ENCODE measurements around the gene MGAT1. TPM values are rescaled to one million over a fixed set of nuclear protein-coding genes. Genes with fewer than 3 reads are reported as not detected.
"Not testable (repeated sequence)": the region's sequence is repeated elsewhere in the genome, so short reads cannot be mapped to it uniquely, and the experiment has no call there.

The MGAT1 gene
- 39.6 and 42.3 TPM in 2 replicates for total RNA-seq (2014; rRNA removed; shearing (Covaris generic))
- 93.8 and 98.2 TPM in 2 replicates for polyA plus RNA-seq (2015; cell fraction: cytosol; rRNA removed)
- polyA plus RNA-seq (2015; cell fraction: nucleus; rRNA removed) = 103 and 133 TPM in 2 replicates

DNA sequence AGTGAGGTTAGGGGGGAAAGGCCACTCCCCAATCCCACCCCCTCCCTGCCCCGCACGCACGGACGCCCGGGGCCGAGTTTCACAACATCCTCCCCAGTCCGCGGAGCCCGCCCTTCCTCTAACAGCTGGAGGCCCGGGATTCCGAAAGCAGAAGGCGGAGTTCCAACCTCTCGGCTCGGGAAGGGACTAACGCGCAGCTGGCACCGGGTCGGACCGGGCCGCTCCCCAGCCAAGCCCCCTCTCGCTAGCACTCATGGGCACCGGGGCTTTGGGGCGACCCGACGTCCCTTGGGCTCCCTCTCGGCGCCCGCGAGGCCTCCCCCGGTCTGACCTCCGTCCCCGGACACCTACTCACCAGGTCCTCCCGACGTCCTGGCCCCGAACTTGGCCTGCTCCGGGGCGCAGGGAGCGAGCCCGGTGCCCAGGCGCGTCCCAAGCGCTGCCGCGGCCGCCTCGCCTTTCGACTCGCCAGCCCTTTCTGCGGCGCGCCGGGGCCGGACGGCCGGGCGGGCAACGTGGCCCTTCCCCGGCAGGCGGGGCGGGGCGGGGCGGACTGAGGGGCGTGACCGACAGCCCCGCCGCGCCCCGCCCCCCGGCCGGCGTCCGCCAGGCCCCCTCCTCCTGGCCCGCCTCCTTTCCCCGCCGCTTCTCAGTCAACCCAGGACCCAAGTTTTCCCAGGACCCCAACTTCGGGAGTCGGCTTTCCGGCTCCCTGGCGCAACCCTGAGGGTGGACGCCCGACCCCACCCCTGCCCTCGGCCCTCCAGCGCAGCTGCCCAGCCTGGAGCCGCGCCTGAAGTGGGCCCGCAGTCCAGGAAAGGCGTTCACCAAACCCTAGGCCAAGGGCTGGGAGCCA is at the start of gene MGAT1:
Gene MGAT1, minus strand, starts transcription at position 482 of the 856 bp plus-strand sequence. CDS start 9,835 bp downstream, outside the sequence.
- in situ Hi-C loops (cut with HindIII; ENCODE audit: low pct_unique_long_range_greater_than_20kb, low sequenced_read_pairs) = no loop called here
- DNase-seq (ENCODE audit: low read depth, low spot score) = peak; percentile 65

DNA sequence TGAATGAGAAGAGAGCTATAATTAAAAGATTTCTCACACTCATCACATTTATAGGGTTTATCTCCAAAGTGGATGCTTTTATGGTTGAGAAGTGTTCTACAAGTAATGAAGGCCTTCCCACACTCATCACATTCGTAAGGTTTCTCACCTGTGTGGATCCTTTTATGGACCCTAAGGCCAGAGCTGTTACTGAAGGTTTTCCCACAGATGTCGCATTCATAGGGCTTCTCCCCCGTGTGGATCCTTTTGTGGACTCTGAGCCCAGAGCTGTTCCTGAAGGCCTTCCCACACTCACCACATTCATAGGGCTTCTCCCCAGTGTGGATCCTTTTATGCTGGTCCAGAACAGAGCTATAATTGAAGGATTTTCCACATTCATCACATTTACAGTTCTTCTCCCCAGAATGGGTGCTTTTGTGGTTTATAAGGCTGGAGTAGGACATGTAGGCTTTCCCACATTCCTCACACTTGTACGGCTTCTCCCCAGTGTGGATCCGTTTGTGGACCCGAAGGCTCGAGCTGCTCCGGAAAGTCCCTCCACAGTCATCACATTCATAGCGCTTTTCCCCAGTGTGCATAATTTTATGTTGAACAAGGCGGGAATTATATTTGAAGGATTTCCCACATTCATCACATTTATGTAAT is 48.0 kb upstream of the MGAT1 start:
- DNase-seq (ENCODE audit: low read depth, low spot score) = no peak
- in situ Hi-C loops (cut with HindIII; ENCODE audit: low pct_unique_long_range_greater_than_20kb, low sequenced_read_pairs) = no loop called here

DNA sequence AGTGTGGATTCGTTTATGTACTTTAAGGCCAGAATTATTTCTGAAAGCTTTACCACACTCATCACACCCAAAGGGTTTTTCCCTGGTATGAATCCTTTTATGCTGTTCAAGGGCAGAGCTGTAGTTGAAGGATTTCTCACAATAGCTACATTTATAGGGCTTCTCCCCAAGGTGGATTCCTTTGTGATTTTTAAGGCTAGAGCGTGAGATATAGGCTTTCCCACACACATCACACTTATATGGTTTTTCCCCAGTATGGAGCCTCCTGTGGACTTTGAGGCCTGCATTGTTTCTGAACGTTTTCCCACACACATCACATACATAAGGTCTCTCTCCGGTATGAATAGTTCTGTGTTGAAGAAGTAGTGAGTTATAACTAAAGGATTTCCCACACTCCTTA is 47.2 kb upstream of the MGAT1 start:
- DNase-seq (ENCODE audit: low read depth, low spot score) = no peak
- in situ Hi-C loops (cut with HindIII; ENCODE audit: low pct_unique_long_range_greater_than_20kb, low sequenced_read_pairs) = no loop called here

DNA sequence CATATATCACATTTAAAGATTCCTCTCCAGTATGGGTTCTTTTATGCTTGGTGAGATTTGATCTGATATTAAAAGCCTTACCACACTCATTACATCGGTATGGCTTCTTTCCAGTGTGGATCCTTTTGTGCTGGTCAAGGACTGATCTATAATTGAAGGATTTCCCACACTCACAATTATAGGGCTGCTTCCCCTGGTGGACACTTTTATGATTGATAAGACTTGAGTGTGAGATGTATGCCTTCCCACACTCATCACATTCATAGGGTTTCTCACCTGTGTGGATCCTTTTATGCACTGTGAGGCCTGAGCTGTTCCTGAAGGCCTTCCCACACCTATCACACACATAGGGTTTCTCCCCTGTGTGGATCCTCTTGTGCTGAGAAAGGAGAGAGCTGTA is 46.3 kb upstream of the MGAT1 start:
- DNase-seq (ENCODE audit: low read depth, low spot score) = no peak
- in situ Hi-C loops (cut with HindIII; ENCODE audit: low pct_unique_long_range_greater_than_20kb, low sequenced_read_pairs) = no loop called here

DNA sequence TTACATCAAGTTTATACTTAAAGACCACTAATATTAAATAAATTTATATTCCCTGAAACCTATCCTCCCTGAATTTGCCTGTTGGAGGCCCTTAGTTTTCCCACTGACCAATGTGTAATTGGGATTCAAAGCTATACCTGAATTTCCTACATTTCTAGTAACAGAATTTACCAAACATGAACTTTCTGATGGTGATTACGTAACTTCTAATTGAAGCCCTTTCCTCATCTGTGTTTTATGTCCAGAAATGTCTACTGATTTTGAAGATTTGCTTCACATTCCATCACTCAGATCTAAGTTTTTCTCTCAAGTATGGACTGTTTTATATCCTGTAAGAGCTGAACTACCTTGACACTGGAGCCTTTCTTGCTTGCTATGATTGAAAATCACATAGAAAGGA is 45.7 kb upstream of the MGAT1 start:
- in situ Hi-C loops (cut with HindIII; ENCODE audit: low pct_unique_long_range_greater_than_20kb, low sequenced_read_pairs) = no loop called here
- DNase-seq (ENCODE audit: low read depth, low spot score) = no peak

DNA sequence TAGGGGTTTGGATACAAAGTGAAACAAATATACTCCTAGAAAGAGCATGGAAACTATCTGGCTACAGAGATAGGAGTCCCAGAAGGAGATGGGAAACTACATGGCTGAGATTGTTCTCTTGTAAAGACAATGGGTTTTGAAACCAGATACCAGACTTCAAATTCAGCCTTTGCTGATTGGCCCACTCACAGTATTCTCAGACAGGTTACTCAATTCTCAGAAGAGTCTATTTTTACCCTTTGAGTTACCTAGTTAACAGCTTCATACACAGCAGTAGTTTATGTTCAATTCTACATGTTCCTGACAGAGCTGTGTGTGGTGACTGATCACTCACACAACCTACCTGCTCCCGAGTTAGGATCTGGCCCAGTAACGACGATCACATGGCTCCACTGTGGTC is 44.4 kb upstream of the MGAT1 start:
- in situ Hi-C loops (cut with HindIII; ENCODE audit: low pct_unique_long_range_greater_than_20kb, low sequenced_read_pairs) = no loop called here
- no peak for DNase-seq (ENCODE audit: low read depth, low spot score)

DNA sequence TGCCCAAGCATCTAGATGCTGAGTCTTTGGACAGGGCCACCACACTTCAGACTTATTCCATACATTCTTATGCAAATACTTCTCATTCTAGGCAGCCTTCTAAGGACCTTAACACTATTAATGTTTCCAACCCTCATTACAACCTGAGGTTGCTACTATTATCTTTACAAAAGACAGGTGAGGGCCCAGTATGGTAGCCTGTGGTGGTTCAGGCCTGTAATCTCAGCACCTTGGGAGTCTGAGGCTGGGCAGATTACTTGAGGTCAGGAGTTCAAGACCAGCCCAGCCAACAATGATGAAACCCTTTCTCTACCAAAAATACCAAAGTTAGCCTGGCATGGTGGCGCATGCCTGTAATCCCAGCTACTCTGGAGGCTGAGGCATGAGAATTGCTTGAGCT is 42.3 kb upstream of the MGAT1 start:
- in situ Hi-C loops (cut with HindIII; ENCODE audit: low pct_unique_long_range_greater_than_20kb, low sequenced_read_pairs) = no loop called here
- DNase-seq (ENCODE audit: low read depth, low spot score) = no peak

DNA sequence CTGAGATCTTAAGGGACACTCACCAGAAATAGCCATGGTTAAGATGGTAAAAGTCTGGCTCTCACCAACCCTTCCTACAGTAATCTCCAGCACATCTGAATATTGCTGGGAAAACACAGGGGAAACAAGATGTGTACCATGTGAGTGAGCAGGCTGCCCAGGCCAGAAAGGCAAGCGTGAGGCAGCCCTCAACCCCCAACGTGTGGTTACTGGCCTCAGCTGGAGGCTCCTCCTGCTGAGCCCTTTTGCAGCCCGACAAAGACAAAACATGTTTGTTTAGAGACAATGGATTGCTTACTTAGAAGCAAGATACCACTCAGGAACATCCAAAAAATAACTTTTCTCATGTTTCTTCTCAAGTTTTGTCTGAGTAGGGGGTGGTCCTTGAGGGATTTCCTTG is 41.8 kb upstream of the MGAT1 start:
- no peak for DNase-seq (ENCODE audit: low read depth, low spot score)
- in situ Hi-C loops (cut with HindIII; ENCODE audit: low pct_unique_long_range_greater_than_20kb, low sequenced_read_pairs) = no loop called here

DNA sequence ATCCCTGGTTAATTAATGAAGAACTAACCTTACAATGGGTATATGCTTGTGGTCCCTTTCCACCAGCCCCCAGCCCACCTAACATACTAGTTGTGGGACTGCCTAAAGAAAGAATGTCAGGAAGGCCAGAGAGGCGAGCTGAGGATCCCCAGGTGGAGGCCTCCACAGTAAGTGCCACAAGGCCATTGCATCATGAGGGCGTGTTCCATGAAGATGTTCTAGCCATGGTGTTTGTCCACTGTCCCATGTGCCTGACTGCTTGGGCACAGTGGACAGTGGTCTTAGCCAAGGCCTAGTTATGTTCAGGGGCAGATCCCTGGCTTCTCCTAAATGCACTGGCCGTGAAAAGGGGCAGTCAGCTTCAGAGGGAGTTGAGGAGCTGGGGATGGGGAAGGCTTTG is 37.3 kb upstream of the MGAT1 start:
- in situ Hi-C loops (cut with HindIII; ENCODE audit: low pct_unique_long_range_greater_than_20kb, low sequenced_read_pairs) = no loop called here
- DNase-seq (ENCODE audit: low read depth, low spot score) = no peak

DNA sequence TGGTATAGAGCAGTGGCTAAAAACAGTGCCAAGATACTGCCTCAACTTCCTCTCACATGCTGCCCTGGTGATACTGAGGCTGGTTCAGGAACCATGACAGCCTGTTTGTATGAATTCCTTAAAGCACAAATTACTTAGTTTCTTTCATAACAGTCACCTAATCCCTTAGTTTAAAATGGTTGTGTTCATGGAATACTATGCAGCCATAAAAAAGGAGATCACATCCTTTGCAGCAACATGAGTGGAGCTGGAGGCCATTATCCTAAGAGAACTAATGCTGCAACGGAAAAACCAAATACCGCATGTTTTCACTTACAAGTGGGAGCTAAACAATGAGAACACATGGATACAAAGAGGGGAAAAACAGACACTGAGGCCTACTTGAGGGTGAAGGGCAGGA is 36.6 kb upstream of the MGAT1 start:
- no peak for DNase-seq (ENCODE audit: low read depth, low spot score)
- in situ Hi-C loops (cut with HindIII; ENCODE audit: low pct_unique_long_range_greater_than_20kb, low sequenced_read_pairs) = no loop called here

DNA sequence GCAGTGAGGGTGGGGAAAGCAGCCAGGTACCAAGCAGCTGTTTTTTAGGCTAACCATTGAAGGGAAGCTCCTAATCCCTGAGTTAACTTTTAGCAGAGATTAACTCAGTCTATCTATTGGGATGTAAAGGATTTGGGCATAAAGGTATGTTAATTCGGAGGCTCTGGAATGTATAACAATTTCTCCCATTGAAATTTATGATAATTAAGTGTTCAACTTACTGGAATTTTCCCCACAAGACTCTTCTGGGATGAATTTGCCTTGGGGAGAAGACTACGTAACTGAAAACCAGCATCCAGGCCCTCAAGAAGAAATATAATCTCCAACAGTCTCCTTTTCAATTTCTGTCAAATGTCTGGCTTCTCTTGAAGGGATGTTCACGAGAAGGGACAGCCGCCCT is 34.9 kb upstream of the MGAT1 start:
- DNase-seq (ENCODE audit: low read depth, low spot score) = no peak
- in situ Hi-C loops (cut with HindIII; ENCODE audit: low pct_unique_long_range_greater_than_20kb, low sequenced_read_pairs) = no loop called here

DNA sequence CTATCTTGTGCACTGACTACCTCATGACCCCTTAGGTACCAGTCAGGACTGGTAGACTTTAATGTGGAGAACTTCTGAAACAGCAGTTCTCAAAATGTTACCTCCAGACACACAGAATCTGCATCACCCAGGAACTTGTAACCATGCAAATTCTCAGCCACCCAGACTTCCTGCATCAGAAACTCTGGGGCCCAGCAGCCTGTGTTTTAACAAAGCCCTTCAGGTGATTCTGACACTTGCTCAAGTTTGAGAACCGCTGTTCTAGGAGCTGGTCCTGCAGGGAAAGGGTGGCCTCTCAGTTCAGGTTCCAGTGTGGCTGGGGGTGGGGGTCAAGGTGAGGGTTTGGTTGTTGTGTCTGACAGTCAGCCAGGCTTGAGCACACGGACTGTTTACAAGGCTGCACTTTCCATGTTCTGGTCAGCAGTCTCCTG is 30.0 kb upstream of the MGAT1 start:
- in situ Hi-C loops (cut with HindIII; ENCODE audit: low pct_unique_long_range_greater_than_20kb, low sequenced_read_pairs) = no loop called here
- DNase-seq (ENCODE audit: low read depth, low spot score) = no peak

DNA sequence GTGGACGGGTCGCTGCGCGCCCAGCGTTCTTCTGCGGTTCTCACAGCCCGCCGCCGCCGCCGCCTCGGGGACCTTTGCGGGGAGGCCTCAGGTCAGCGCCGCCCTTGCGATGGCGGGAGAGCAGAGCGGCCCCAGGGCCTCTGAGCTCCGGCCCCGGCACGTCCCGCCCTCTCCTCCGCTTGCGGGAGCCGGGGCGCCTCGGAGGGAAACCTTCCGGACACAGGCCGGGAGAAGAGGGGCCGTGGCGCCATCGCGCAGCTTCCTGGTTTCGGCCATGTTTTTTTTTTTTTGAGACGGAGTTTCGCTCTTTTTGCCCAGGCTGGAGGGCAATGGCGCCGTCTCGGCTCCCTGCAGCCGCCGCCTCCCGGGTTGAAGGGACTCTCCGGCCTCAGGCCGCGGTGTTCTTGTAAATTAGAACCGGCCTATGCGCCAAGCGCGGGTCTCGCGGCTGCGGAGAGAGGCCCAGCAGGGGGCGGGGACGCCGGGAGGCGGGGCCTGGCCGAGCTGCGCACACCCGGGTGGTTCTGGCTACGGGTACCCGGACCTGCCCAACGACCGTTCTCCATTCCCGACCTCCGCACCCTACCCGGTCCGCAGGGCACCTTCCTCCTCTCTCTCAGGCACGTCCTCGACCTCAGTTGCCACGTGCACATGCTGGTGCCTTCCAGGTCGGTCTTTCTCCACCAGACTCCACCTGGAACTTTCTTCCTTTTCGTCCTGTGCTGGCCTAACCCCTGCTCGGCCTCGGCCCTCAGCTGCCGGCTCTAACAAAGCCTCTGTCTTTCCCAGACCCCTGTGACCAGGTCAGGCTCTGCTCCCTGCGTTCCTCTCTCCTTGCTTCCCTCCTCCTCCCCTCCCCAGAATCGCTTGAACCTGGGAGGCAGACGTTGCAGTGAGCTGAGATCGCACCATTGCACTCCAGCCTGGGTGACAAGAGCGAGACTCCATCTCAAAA is 28.8 kb upstream of the MGAT1 start:
- DNase-seq (ENCODE audit: low read depth, low spot score) = peak; percentile 64
- in situ Hi-C loops (cut with HindIII; ENCODE audit: low pct_unique_long_range_greater_than_20kb, low sequenced_read_pairs) = no loop called here

DNA sequence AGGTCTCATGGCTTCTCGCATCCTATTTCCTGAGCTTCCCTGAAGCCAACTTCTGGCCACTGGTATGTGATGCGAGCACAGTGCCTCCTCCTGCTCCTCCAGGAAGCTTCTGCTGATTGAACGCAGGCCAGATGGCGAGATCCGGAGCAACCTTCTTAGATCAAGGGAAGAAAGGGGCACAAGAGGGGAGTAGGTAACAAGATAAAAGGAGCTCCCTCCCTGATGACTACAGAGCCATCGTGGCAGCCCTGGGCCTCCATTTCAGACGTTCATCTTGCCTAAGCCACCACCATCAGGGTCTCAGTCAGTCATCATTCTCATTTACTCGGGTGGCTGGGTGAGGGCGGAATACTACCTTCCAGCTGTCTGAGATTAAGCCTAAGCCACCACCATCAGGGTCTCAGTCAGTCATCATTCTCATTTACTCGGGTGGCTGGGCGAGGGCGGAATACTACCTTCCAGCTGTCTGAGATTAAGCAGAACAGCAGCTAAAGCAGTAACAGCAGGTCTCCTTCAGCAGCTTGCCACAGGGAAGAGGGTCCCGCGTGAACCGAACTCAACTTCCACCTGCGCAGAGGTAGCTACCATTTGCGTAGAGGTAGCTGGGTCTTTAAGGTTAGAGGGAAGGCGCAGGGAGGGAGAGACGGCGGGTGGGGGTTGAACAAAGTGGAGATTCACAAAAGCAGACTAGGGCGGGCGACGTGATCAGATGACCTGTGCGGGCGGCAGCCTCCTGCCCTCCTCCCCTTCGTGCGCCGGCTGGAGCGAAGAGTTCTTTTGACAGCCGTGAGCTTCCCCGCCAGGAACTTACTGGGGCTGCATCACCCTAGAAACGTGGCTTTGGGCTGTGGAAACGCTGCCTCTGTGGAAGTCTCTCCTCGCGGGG is 27.9 kb upstream of the MGAT1 start:
- in situ Hi-C loops (cut with HindIII; ENCODE audit: low pct_unique_long_range_greater_than_20kb, low sequenced_read_pairs) = no loop called here
- DNase-seq (ENCODE audit: low read depth, low spot score) = peak; percentile 63

DNA sequence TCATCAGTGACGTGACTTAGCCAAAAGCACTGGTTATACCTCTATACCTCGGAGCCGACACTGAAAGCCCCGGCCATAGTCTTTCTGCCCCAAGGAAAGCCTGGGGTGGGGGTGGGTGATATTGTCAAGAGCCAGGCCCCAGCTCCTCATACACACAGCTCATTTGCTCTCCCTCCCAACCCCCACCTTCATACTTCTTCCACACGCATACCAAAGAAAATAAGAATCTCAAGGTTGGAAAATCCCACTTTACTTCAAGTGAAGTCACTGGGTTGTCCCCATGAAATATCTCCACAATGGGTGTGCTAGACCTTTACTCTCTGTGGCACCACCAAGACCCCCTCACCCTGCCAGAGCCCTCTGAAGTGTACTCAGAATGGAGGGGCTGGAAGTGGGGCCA is 27.1 kb upstream of the MGAT1 start:
- in situ Hi-C loops (cut with HindIII; ENCODE audit: low pct_unique_long_range_greater_than_20kb, low sequenced_read_pairs) = no loop called here

DNA sequence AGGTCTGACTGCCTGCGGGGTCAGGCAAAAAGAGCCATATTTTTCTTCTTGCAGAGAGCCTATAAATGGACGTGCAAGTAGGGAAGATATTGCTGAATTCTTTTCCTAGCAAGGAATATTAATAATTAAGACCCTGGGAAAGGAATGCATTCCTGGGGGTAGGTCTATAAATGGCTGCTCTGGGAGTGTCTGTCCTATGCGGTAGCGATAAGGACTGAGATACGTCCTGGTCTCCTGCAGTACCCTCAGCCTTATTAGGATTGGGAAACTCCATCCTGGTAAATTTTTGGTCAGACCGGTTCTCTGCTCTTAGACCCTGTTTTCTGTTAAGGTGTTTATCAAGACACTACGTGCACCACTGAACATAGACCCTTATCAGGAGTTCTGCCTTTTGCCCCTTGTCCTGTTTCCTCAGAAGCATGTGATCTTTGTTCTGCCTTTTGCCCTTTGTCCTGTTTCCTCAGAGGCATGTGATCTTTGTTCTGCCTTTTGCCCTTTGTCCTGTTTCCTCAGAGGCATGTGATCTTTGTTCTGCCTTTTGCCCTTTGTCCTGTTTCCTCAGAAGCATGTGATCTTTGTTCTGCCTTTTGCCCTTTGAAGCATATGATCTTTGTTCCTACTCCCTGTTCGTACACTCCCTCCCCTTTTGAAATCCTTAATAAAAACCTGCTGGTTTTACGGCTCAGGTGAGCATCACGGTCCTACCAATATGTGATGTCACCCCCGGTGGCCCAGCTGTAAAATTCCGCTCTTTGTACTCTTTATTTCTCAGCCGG is 26.3 kb upstream of the MGAT1 start:
- in situ Hi-C loops (cut with HindIII; ENCODE audit: low pct_unique_long_range_greater_than_20kb, low sequenced_read_pairs); DNase-seq (ENCODE audit: low read depth, low spot score): not testable (repeated sequence)

More for the DNA sequence above, 27.1 kb upstream of the MGAT1 start:
- DNase-seq (ENCODE audit: low read depth, low spot score) = no peak

Measured in SK-MEL-5 (cell line).